ENCODE measurements around the gene CYP24A1. TPM values are rescaled to one million over a fixed set of nuclear protein-coding genes. Genes with fewer than 3 reads are reported as not detected.
"Not testable (repeated sequence)": the region's sequence is repeated elsewhere in the genome, so short reads cannot be mapped to it uniquely, and the experiment has no call there.

Gene CYP24A1
- total RNA-seq, 3 donors from 2014 or later = not detected

DNA sequence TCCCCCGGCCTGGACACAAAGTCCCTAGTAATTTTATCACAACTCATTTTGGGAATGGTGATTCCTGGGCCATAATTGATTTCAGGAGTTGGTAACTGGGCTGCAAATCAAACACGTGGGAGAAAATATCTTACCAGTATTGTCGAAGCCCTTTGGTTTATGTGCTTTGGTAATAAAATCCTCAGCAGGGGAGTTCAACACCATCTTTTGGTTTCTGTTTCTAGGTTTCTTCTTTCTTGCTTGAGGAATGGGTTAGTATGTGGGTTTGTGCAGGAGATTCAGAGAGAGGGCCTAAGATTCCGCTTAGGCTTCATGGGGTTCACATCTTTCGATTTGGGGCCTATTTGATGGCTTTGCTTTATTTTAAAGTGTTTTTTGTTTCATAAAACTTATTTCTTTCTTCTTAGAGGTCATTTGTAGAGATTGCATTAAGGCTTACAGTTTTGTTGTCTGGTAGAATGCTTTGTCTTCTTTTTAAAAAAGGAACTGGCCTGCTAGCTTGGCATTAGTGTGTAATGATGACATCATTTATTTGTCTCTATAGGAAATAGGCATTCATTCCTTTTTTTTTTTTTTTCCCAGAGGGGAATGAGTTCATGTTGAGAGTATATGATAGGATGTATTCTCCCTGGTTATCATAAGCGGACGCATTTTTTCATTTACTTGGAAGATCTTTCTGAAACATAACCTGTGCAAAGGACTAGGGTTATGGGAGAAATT is 45.8 kb downstream of the CYP24A1 start:
- DNase-seq (no peak), ATAC-seq (no peak)
- no peak overlapping the region for H3K4me3 ChIP-seq
- H3K36me3 ChIP-seq (ENCODE audit: low read depth) = no peaks in the 10 kb centered on the region
- H3K9me3 ChIP-seq = no peaks in the 10 kb centered on the region
- intact Hi-C loops (cut with DNase I, micrococcal nuclease) = no loop called here
- H3K4me1 ChIP-seq (ENCODE audit: low read depth) = peaks cover 4% of the 10 kb centered on the region
- TF ChIP-seq, protein P1, sequence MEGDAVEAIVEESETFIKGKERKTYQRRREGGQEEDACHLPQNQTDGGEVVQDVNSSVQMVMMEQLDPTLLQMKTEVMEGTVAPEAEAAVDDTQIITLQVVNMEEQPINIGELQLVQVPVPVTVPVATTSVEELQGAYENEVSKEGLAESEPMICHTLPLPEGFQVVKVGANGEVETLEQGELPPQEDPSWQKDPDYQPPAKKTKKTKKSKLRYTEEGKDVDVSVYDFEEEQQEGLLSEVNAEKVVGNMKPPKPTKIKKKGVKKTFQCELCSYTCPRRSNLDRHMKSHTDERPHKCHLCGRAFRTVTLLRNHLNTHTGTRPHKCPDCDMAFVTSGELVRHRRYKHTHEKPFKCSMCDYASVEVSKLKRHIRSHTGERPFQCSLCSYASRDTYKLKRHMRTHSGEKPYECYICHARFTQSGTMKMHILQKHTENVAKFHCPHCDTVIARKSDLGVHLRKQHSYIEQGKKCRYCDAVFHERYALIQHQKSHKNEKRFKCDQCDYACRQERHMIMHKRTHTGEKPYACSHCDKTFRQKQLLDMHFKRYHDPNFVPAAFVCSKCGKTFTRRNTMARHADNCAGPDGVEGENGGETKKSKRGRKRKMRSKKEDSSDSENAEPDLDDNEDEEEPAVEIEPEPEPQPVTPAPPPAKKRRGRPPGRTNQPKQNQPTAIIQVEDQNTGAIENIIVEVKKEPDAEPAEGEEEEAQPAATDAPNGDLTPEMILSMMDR (IDR thresholded peaks at IDR 0.05) = no peak

DNA sequence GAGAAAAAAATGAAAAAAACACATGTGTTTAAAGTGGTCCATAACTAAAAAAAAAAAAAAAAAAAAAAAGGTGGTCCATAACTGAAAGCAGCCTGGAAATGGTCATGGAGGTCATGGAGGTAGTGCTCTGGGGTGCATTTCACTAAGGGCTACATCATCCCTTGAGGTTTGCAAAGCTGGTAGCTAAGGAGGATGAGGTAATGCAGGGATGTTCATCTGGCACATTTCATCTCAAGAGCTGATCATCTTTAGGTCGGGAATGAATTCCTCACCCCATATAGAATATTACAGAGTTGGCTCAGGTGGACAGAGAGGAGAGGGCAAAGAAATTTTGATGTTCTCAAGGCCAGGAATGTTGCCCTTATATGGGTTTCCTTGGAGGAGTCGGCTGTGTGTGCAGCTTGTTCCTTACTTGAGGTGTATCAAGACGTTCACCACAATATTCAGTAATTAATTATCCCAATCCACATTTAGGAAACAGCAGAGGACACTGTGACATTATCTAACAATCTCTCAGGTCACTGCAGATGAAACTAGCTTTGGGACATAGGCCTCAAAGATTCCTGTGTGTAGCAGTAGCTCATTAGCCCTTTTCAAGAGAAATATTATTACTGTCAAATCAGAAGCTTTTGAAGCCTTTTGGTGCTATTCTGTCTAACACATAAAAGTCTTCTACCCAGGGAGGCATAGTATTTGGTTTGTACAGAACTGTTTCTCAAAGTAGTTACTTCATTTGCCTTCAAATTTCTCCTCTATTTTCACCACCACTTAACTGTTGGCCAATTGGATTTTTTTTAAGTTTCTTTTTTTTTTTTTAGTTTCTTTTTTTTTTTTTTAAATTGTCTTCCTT is 46.8 kb downstream of the CYP24A1 start:
- DNase-seq (no peak), ATAC-seq (no peak)
- intact Hi-C loops (cut with DNase I, micrococcal nuclease) = no loop called here
- peaks cover 4% of the 10 kb centered on the region for H3K4me1 ChIP-seq (ENCODE audit: low read depth)
- no peaks in the 10 kb centered on the region for H3K9me3 ChIP-seq
- TF ChIP-seq, protein P1 (IDR thresholded peaks at IDR 0.05) = no peak
- no peaks in the 10 kb centered on the region for H3K36me3 ChIP-seq (ENCODE audit: low read depth)
- H3K4me3 ChIP-seq = no peak overlapping the region

DNA sequence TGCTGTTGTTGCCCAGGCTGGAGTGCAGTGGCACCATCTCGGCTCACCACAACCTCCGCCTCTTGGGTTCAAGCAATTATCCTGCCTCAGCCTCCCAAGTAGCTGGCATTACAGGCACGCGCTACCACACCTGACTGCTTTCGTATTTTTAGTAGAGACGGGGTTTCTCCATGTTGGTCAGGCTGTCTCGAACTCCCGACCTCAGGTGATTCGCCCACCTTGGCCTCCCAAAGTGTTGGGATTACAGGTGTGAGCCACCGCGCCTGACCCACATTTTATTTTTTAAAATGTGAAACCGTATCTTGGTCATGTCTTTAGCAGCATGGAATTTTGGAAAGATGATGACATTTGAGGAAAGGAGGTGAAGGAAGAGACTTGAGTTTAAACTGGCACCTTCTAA is 47.5 kb downstream of the CYP24A1 start:
- H3K4me1 ChIP-seq (ENCODE audit: low read depth); DNase-seq; H3K36me3 ChIP-seq (ENCODE audit: low read depth); H3K4me3 ChIP-seq; H3K9me3 ChIP-seq; ATAC-seq; intact Hi-C loops (cut with DNase I, micrococcal nuclease): not testable (repeated sequence)

DNA sequence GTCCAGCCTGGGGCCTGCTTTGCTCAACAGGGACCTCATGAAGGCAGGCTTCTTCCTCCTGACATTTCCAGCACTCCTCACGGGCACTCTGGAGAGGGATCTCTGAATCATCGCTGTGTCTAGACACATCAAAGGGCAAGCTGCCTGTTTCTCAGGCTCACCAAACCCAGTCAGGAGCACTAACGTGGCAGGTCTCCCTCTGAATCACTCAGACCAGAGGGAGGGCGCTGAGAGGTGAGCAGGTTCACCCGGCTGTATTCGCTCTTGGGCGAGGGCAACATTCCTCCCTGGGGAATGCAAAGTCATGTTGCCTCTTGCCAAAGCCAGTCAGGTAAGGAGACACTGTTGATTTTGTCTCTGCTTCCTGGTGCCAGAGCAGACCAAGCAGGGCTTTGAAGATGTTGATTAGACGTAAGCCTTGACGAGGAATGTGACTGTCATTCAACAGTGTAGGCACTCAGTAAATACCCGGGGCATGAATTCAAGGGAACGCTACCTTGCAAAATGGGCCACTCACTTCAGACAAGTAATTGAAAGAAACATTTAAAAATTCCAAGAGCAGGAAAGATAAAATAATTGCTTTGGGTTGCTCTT is 50.1 kb downstream of the CYP24A1 start:
- TF ChIP-seq, protein P1 (IDR thresholded peaks at IDR 0.05) = no peak
- intact Hi-C loops (cut with DNase I, micrococcal nuclease) = no loop called here
- DNase-seq (peak; percentile 71 to 78 (median 75)), ATAC-seq (peak; percentile 98)
- Histone ChIP-seq H3K36me3 (ENCODE audit: low read depth) (no peaks in the 10 kb centered on the region), H3K4me3 (no peak overlapping the region), H3K9me3 (no peaks in the 10 kb centered on the region), H3K4me1 (ENCODE audit: low read depth) (peaks cover 4% of the 10 kb centered on the region)

DNA sequence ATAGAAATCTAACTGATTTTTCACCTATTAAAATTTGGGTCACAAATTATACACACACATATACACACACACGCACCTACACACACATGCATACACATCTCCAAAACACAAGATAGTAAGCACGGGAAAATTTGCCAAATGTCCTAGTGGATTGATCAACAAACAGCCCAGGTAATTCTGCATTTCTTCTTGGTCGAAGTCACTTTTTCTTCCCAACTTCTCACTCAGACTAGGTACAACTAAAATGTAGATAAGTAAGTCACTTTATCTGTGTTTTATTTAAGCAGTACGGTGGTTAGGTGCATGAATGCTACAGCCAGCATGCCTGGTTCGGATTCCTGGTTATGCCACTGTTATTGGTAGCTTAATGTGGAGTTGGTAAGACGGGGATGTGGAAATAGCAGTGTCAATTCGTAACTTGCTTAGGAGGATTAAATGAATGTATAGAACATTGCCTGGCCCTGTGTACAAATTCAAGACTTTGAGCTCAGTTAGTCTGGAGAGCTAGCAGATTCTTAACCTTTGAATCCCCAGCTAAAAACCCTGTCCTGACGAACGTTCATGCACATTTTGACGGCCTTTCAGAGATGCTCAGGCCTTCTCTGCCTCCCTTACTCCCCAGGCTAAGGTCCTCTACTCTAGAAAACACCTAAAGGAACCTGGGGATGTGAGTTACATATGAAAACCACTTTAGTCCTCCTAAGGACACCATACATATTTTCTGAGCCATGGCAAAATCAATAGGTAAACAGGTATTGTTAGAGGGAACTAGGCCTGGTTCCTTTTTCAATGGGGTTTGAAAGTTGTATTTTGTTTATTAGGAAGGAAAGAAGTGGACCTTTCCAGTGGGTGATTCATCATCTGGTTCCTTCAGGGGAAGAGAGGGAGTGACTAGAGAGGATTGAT is 50.9 kb downstream of the CYP24A1 start:
- TF ChIP-seq, protein P1 (IDR thresholded peaks at IDR 0.05) = no peak
- DNase-seq = no peak
- intact Hi-C loops (cut with DNase I, micrococcal nuclease) = no loop called here
- no peaks in the 10 kb centered on the region for H3K36me3 ChIP-seq (ENCODE audit: low read depth)
- H3K4me1 ChIP-seq (ENCODE audit: low read depth) = peaks cover 4% of the 10 kb centered on the region
- no peak overlapping the region for H3K4me3 ChIP-seq
- H3K9me3 ChIP-seq = no peaks in the 10 kb centered on the region
- no peak for ATAC-seq
